Testis (tissue), 3 donors: Measurements from ENCODE around the gene ISYNA1. TPM values are rescaled to one million over a fixed set of nuclear protein-coding genes. Genes with fewer than 3 reads are reported as not detected.

Source experiments
- DNase-seq: peaks from one replicate; pipeline ENCODE4 v3.0.0-alpha.2; 2019
- H3K27ac ChIP-seq, 2 donors: fragments of 200-600 bp; sonication (generic); one replicate each; pipeline ENCODE4 v1.5.1; 2019
- H3K27me3 ChIP-seq: fragments of 200-600 bp; sonication (generic); one replicate; pipeline ENCODE4 v1.5.1; 2019
- H3K36me3 ChIP-seq: fragments of 200-600 bp; sonication (generic); one replicate; pipeline ENCODE4 v1.5.1; 2017; ENCODE audit warnings: low read depth; ENCODE audit errors: missing control alignments
- H3K4me1 ChIP-seq: fragments of 200-600 bp; sonication (generic); one replicate; pipeline ENCODE4 v1.5.1; 2019
- H3K4me3 ChIP-seq, 2 donors: fragments of 200-600 bp; sonication (generic); one replicate each; pipeline ENCODE4 v1.5.1; 2017 to 2019
- H3K9me3 ChIP-seq: fragments of 200-600 bp; sonication (generic); one replicate; pipeline ENCODE4 v1.5.1; 2017
- POLR2A ChIP-seq: fragments of 450-650 bp; IDR thresholded peaks from one replicate; pipeline ENCODE4 v1.6.1; 2017; ENCODE audit warnings: antibody characterized with exemption, mild to moderate bottlenecking, moderate library complexity
- WGBS, 2 donors: methylation state at CpG; one replicate each; pipeline ENCODE4 v1.1.5; 2018; 5-methylcytosine and 5-hydroxymethylcytosine counted together
- intact Hi-C: fragments of 100-400 bp; cut with DNase I; formaldehyde crosslinking; loops from one replicate; pipeline ENCODE4 v1.15.1; 2023; ENCODE audit warnings: low total_unique reads
- polyA plus RNA-seq: library from polyadenylated mRNA; stranded (reverse); fragments of 350-450 nt; fragmentation: Illumina TruSeq; extraction: RNeasy Lipid Tissue Mini Kit (QIAGEN cat#74804); gene quantifications from one replicate; pipeline ENCODE4 v1.2.3, GENCODE V29; 2014; ENCODE audit warnings: low read depth, low replicate concordance; ENCODE audit not compliant: insufficient read depth
- total RNA-seq, 2 donors: library from RNA; depleted of rRNA; stranded (reverse); fragments of >200 nt; gene quantifications; one replicate each; pipeline ENCODE4 v1.2.3, GENCODE V29; 2016
- TF ChIP-seq, protein P1 (sequence below), 3 experiments: fragments of 450-650 bp in 2 of 3; fragments of 200-600 bp in 1 of 3; sonication (generic) in 1 of 3; IDR thresholded peaks; one replicate each; pipeline ENCODE4 v1.5.1; 2016 to 2019; ENCODE audit warnings: antibody characterized with exemption in 3 of 3, mild to moderate bottlenecking in 2 of 3, moderate library complexity in 1 of 3

Gene ISYNA1
- total and polyA plus RNA-seq, 3 donors from 2014 or later = 493 to 1,122 (median 1,000) TPM

GRCh38 chr19:18457483-18458331 is 19.8 kb upstream of the ISYNA1 start:
- peaks cover 22% of the 10 kb centered on the region for H3K4me1 ChIP-seq
- H3K27ac ChIP-seq = no peak overlapping the region
- 75 to 82% methylated on average over 15 to 21 of the region's 21 CpGs for WGBS, 2 donors
- no peaks in the 10 kb centered on the region for H3K36me3 ChIP-seq
- H3K9me3 ChIP-seq = no peaks in the 10 kb centered on the region
- DNase-seq = no peak
- no peak for TF ChIP-seq POLR2A
- TF ChIP-seq, protein P1, sequence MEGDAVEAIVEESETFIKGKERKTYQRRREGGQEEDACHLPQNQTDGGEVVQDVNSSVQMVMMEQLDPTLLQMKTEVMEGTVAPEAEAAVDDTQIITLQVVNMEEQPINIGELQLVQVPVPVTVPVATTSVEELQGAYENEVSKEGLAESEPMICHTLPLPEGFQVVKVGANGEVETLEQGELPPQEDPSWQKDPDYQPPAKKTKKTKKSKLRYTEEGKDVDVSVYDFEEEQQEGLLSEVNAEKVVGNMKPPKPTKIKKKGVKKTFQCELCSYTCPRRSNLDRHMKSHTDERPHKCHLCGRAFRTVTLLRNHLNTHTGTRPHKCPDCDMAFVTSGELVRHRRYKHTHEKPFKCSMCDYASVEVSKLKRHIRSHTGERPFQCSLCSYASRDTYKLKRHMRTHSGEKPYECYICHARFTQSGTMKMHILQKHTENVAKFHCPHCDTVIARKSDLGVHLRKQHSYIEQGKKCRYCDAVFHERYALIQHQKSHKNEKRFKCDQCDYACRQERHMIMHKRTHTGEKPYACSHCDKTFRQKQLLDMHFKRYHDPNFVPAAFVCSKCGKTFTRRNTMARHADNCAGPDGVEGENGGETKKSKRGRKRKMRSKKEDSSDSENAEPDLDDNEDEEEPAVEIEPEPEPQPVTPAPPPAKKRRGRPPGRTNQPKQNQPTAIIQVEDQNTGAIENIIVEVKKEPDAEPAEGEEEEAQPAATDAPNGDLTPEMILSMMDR (IDR thresholded peaks at IDR 0.05) = no peak
- intact Hi-C loops = loop anchor here (10.0 kb wide), 1 partner anchor 117 kb away; the partner anchor contains the start of gene UBA52
- no peak overlapping the region for H3K4me3 ChIP-seq
- no peaks in the 10 kb centered on the region for H3K27me3 ChIP-seq

- intact Hi-C loops = loop anchor here (10.0 kb wide), 1 partner anchor 118 kb away; the partner anchor contains the start of gene UBA52
- Histone ChIP-seq H3K27me3 (no peaks in the 10 kb centered on the region), H3K36me3 (no peaks in the 10 kb centered on the region), H3K4me3 (no peak overlapping the region), H3K9me3 (no peaks in the 10 kb centered on the region), H3K27ac (no peak overlapping the region), H3K4me1 (peaks cover 22% of the 10 kb centered on the region)
- WGBS, 2 donors = 43 to 56% methylated on average over 4 to 9 of the region's 9 CpGs
- TF ChIP-seq POLR2A = no peak
- TF ChIP-seq, protein P1 (IDR thresholded peaks at IDR 0.05) = no peak
- DNase-seq = peak; percentile 77
Observed at GRCh38 chr19:18456974-18457373, 19.0 kb upstream of the ISYNA1 start.

GRCh38 chr19:18456279-18456678 is 18.3 kb upstream of the ISYNA1 start:
- DNase-seq = no peak
- Histone ChIP-seq H3K27ac (no peak overlapping the region), H3K4me1 (peaks cover 23% of the 10 kb centered on the region), H3K9me3 (no peaks in the 10 kb centered on the region), H3K27me3 (no peaks in the 10 kb centered on the region), H3K36me3 (no peaks in the 10 kb centered on the region), H3K4me3 (no peak overlapping the region)
- TF ChIP-seq, protein P1 (IDR thresholded peaks at IDR 0.05) = no peak
- no peak for TF ChIP-seq POLR2A
- intact Hi-C loops = loop anchor here (10.0 kb wide), 1 partner anchor 119 kb away; the partner anchor contains the start of gene UBA52
- WGBS, 2 donors = 86 to 89% methylated on average over 4 of the region's 4 CpGs

DNA sequence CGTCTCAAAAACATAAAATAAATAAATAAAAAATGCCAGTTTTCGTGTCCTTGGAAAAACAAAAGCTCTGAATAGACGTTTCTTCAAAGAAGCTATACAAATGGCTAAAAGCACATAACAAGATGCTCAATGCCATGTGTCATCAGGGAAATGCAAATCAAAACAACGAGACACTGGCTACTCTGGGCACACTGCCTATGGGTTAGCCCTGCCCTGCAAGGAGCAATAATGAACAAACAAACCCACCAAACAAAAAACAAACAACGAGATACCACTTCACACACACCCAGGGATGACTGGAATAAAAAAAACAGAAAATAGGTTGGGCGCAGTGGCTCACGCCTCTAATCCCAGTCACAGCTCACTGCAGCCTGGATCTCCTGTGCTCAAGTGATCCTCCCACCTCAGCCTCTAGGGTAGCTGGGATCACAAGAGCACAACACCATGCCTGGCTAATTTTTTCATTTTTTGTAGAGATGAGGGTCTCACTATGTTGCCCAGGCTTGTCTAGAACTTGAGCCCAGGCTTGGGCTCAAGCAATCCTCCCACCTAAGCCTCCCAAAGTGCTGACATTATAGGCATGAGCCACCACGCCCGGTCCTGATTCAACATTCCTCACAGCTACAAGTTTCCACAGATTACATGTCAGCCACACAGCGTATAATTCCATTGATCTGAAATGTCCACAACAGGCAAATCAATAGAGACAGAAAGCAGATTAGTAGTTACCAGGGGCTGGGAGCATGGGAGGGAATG is 15.5 kb upstream of the ISYNA1 start:
- 84 to 89% methylated on average over 10 of the region's 10 CpGs for WGBS, 2 donors
- TF ChIP-seq, protein P1 (IDR thresholded peaks at IDR 0.05) = no peak
- TF ChIP-seq POLR2A = no peak
- Histone ChIP-seq H3K27ac (no peak overlapping the region), H3K4me1 (peaks cover 11% of the 10 kb centered on the region), H3K9me3 (no peaks in the 10 kb centered on the region), H3K36me3 (no peaks in the 10 kb centered on the region), H3K4me3 (no peak overlapping the region), H3K27me3 (no peaks in the 10 kb centered on the region)
- intact Hi-C loops = loop anchor here (10.0 kb wide), 1 partner anchor 121 kb away; the partner anchor contains the start of gene UBA52
- DNase-seq = no peak
